Lower leg skin (tissue), 4 donors: ENCODE results near the gene ADPRH. TPM values are rescaled to one million over a fixed set of nuclear protein-coding genes. Genes with fewer than 3 reads are reported as not detected.
A peak's percentile ranks its signal among the peaks of the same experiment; 100 is the strongest.

ENCODE experiments used
- DNase-seq, 2 donors: peaks; one replicate each; pipeline ENCODE4 v3.0.0-alpha.2; 2019; ENCODE audit warnings: low spot score in 2 of 2
- H3K4me3 ChIP-seq: fragments of 200-600 bp; sonication (generic); 2 replicates; pipeline ENCODE4 v1.5.1; 2017; ENCODE audit warnings: mild to moderate bottlenecking, low read depth; ENCODE audit not compliant: poor library complexity, severe bottlenecking
- POLR2A ChIP-seq, 2 donors: fragments of 450-650 bp; IDR thresholded peaks; one replicate each; pipeline ENCODE4 v1.6.1; 2016 to 2017; ENCODE audit warnings: antibody characterized with exemption in 2 of 2, mild to moderate bottlenecking in 1 of 2, moderate library complexity in 1 of 2
- WGBS, 2 donors: methylation state at CpG; one replicate each; pipeline ENCODE4 v1.1.5; 2018; 5-methylcytosine and 5-hydroxymethylcytosine counted together
- intact Hi-C: fragments of 100-400 bp; cut with DNase I; formaldehyde crosslinking; loops from one replicate; pipeline ENCODE4 v1.15.0; 2023; ENCODE audit warnings: low total_unique reads
- total RNA-seq, 4 donors: library from RNA; depleted of rRNA; stranded (reverse); fragments of >200 nt; gene quantifications; one replicate each; pipeline ENCODE4 v1.1.0, GENCODE V29; 2016
- TF ChIP-seq, protein P1 (sequence below), 3 donors: fragments of 450-650 bp; IDR thresholded peaks; one replicate each; pipeline ENCODE4 v1.5.1; 2016; ENCODE audit warnings: antibody characterized with exemption in 3 of 3, mild to moderate bottlenecking in 3 of 3, moderate library complexity in 2 of 3

The ADPRH gene
- total RNA-seq, 4 donors from 2014 or later, result 1.1 to 3.6 (median 2.1) TPM

DNA sequence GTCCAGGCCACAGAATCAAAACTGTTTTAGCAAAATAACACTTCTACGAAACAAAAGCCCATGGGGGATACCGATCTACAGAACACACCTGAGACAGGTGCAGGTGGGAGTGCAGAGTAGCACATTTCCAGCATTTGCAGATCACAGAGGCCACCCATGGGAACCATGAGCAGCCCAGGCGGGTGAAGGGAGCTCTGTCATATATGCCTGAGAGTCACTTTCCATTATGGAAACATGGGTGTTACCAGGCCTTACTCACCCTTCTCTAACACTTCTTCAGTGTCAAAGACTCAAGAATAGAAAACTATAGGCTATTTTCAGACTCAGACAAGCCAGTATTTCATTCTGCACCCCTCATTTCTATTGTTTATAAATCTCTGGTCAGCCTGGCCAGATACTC lies 21.9 kb downstream of the ADPRH start:
- H3K4me3 ChIP-seq, result no peak overlapping the region
- intact Hi-C loops, result no loop called here
- TF ChIP-seq, protein P1, sequence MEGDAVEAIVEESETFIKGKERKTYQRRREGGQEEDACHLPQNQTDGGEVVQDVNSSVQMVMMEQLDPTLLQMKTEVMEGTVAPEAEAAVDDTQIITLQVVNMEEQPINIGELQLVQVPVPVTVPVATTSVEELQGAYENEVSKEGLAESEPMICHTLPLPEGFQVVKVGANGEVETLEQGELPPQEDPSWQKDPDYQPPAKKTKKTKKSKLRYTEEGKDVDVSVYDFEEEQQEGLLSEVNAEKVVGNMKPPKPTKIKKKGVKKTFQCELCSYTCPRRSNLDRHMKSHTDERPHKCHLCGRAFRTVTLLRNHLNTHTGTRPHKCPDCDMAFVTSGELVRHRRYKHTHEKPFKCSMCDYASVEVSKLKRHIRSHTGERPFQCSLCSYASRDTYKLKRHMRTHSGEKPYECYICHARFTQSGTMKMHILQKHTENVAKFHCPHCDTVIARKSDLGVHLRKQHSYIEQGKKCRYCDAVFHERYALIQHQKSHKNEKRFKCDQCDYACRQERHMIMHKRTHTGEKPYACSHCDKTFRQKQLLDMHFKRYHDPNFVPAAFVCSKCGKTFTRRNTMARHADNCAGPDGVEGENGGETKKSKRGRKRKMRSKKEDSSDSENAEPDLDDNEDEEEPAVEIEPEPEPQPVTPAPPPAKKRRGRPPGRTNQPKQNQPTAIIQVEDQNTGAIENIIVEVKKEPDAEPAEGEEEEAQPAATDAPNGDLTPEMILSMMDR (IDR thresholded peaks at IDR 0.05), result no peak
- no peak for TF ChIP-seq POLR2A (IDR thresholded peaks at IDR 0.05)
- 94 to 98% methylated on average over 3 of the region's 3 CpGs for WGBS, 2 donors
- peak in 1 of 2 donors; percentile 20 for DNase-seq

DNA sequence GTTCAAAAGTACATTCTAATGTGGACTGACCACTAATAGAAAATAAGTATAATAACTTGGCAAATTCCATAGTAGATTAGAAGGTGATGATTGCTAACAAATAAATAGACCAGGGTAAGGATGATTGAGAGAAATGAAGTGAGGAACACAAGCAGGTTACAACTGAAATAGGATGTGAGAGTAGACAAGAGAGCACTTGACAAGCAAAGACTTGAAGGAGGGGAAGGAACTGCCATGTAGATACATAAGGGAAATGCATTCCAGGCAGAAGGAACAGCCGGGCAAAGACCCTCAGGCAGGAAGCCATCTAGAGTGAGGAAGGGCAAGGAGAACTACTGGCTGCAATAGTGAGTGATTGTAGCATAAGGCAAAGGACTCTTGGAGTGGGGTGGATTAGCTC lies 23.4 kb downstream of the ADPRH start:
- no peak overlapping the region for H3K4me3 ChIP-seq
- intact Hi-C loops, result no loop called here
- TF ChIP-seq, protein P1 (IDR thresholded peaks at IDR 0.05), result no peak
- TF ChIP-seq POLR2A (IDR thresholded peaks at IDR 0.05), result no peak
- 40 to 50% methylated on average over 1 of the region's 1 CpG for WGBS, 2 donors
- peak in 1 of 2 donors; percentile 7 for DNase-seq

DNA sequence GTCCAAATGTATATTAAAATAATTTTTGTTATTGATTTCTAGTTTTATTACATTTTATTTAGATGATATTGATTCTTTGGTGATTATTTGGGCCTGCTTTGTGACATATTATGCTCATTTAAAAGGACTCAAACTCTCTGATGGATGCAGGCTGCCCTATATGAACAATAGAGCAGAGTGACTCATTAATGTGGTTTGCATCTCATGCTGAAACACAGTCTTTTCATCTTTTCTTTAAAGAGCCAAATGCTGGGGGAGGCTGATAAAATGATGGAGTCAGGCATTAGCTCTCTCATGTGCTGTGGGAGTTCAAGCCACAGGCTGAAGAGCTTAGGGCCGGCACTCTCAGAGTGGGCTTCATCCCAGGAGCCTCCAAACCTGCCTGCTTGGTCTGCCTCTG lies 25.6 kb downstream of the ADPRH start:
- no peak for DNase-seq
- WGBS, 2 donors, result 60 to 100% methylated on average over 1 of the region's 1 CpG
- no peak overlapping the region for H3K4me3 ChIP-seq
- intact Hi-C loops, result no loop called here
- TF ChIP-seq POLR2A (IDR thresholded peaks at IDR 0.05), result no peak
- TF ChIP-seq, protein P1 (IDR thresholded peaks at IDR 0.05), result no peak

DNA sequence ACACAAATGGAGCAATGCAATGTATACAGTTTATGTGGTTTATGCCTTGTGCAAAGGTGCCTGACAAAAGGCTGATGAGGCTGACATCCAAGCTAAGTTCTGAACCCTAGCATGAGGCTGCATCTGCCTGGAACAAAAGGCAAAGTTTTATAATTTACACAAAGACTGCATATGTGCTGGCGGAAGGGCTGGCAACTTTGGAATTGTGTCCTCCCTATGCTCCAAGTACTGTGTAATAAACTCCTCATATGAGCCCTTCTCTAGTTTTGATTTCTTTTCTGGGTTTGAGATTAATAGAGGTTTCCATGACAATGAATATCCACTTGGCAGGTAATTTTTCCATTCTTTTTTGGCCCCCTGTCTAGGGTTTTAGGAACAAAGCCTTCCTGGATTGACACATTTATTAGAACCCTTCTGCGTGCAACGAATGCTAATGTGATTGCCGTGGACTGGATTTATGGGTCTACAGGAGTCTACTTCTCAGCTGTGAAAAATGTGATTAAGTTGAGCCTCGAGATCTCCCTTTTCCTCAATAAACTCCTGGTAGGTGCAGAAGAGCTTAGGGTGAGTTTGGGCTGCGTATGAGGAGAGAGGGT lies 29.2 kb downstream of the ADPRH start:
- WGBS, 2 donors, result 69 to 73% methylated on average over 6 of the region's 6 CpGs
- intact Hi-C loops, result no loop called here
- DNase-seq, result no peak
- TF ChIP-seq, protein P1 (IDR thresholded peaks at IDR 0.05), result no peak
- TF ChIP-seq POLR2A (IDR thresholded peaks at IDR 0.05), result no peak
- H3K4me3 ChIP-seq, result no peak overlapping the region

DNA sequence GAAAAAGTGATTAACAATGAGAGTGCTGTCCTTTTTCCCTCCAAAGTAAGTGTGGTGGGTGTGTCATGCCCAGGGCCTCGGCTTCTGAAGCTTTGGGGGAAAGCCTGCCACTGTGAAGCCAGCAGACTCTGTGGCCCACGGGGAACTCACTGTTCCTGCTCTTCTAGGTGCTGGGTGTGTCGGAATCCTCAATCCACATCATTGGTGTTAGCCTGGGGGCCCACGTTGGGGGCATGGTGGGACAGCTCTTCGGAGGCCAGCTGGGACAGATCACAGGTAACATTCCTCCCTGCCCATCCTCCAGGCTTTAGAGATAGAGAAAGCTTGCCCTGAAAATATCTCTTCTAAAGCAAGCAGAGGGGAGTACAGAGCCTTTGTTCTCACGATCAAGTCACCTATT lies 30.0 kb downstream of the ADPRH start:
- intact Hi-C loops, result no loop called here
- 29 to 52% methylated on average over 6 of the region's 6 CpGs for WGBS, 2 donors
- no peak overlapping the region for H3K4me3 ChIP-seq
- TF ChIP-seq, protein P1 (IDR thresholded peaks at IDR 0.05), result no peak
- TF ChIP-seq POLR2A (IDR thresholded peaks at IDR 0.05), result no peak
- DNase-seq, result peak in 1 of 2 donors; percentile 69

DNA sequence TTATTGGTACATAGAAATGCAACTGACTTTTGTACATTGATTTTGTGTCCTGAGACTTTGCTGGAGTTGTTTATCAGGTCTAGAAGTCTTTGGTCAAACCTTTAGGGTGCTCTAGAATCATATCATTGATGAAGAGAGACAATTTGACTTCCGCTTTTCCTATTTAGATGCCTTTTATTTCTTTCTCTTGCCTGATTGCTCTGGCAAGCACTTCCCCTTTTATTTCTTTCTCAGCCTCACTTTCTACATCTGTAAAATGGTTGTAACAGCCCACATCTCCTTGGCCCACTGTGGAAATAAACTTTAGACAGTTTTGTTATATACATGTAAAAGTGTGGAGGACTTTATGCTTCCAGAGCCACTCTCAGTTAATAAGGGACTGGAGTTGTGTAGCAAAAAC lies 32.4 kb downstream of the ADPRH start:
- intact Hi-C loops, result no loop called here
- 92 to 96% methylated on average over 1 of the region's 1 CpG for WGBS, 2 donors
- DNase-seq, result no peak
- no peak overlapping the region for H3K4me3 ChIP-seq
- no peak for TF ChIP-seq POLR2A (IDR thresholded peaks at IDR 0.05)
- TF ChIP-seq, protein P1 (IDR thresholded peaks at IDR 0.05), result no peak
